Peyer's patch (tissue), 4 donors: Measurements from ENCODE around the gene PACS1. TPM values are rescaled to one million over a fixed set of nuclear protein-coding genes. Genes with fewer than 3 reads are reported as not detected.

Source experiments
- DNase-seq, 3 donors: peaks; one replicate each; pipeline ENCODE4 v3.0.0-alpha.2; 2017 to 2019
- H3K27ac ChIP-seq, 4 donors: fragments of 200-600 bp; sonication (generic); one replicate each; pipeline ENCODE4 v1.5.1; 2016 to 2019
- H3K27me3 ChIP-seq, 2 donors: fragments of 200-600 bp; sonication (generic); one replicate each; pipeline ENCODE4 v1.5.1; 2019
- H3K36me3 ChIP-seq, 3 donors: fragments of 200-600 bp; sonication (generic); one replicate each; pipeline ENCODE4 v1.5.1; 2016 to 2019
- H3K4me1 ChIP-seq, 4 donors: fragments of 200-600 bp; sonication (generic); one replicate each; pipeline ENCODE4 v1.5.1; 2016 to 2019
- H3K4me3 ChIP-seq, 4 donors: fragments of 200-600 bp; sonication (generic); 1 replicate in 3 of 4; 2 replicates in 1 of 4; pipeline ENCODE4 v1.5.1; 2016 to 2019; ENCODE audit warnings: mild to moderate bottlenecking in 1 of 4
- H3K9me3 ChIP-seq, 4 donors: fragments of 200-600 bp; sonication (generic); one replicate each; pipeline ENCODE4 v1.5.1; 2016 to 2019; ENCODE audit warnings: mild to moderate bottlenecking in 1 of 4
- POLR2A ChIP-seq, 2 donors: fragments of 450-650 bp; IDR thresholded peaks; one replicate each; pipeline ENCODE4 v1.5.1; 2017; ENCODE audit warnings: antibody characterized with exemption in 2 of 2, mild to moderate bottlenecking in 2 of 2, moderate library complexity in 2 of 2
- total RNA-seq, 4 donors: library from RNA; depleted of rRNA; stranded (reverse); fragments of >200 nt; gene quantifications; one replicate each; pipeline ENCODE4 v1.1.0, GENCODE V29; 2016
- TF ChIP-seq, protein P1 (sequence below), 6 experiments: fragments of 450-650 bp in 4 of 6; fragments of 200-600 bp in 2 of 6; sonication (generic) in 1 of 6; IDR thresholded peaks; one replicate each; pipeline ENCODE4 v1.5.1; 2017 to 2019; ENCODE audit warnings: antibody characterized with exemption in 6 of 6, mild to moderate bottlenecking in 3 of 6, moderate library complexity in 1 of 6

Gene PACS1
- total RNA-seq, 4 donors from 2014 or later = 10.3 to 52.0 (median 22.3) TPM

DNA sequence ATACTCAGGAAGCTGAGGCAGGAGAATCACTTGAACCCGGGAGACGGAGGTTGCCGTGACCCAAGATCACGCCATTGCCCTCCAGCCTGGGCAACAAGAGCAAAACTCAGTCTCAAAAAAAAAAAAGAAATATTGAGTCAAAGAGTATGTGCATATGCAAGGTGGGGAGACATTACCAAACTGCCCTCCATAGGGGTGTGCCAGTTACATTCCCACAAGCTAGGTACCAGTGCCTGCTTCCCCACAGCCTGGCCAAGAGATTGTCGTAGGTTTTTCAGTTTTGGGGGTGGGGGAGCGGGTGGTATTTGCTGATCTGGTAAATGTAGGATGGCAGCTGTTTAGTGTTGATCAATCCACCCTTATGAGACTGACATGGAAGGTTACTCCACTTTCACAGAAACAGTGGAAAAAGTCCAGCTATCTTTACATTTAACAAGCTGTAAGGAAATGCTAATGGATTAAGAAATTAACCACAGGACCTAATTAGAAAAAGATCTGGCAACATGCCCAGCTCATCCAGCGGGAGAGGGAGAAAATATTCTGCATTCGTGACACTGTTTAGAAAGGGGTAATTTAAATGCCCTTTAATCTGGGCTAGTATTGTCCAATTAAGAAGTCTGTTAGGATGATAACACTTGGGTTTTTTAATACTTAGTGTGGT lies 89.4 kb downstream of the PACS1 start:
- no peaks in the 10 kb centered on the region for H3K36me3 ChIP-seq
- no peaks in the 10 kb centered on the region for H3K27me3 ChIP-seq
- no peak for DNase-seq
- no peaks in the 10 kb centered on the region for H3K4me1 ChIP-seq
- no peak for TF ChIP-seq POLR2A (IDR thresholded peaks at IDR 0.05)
- TF ChIP-seq, protein P1, sequence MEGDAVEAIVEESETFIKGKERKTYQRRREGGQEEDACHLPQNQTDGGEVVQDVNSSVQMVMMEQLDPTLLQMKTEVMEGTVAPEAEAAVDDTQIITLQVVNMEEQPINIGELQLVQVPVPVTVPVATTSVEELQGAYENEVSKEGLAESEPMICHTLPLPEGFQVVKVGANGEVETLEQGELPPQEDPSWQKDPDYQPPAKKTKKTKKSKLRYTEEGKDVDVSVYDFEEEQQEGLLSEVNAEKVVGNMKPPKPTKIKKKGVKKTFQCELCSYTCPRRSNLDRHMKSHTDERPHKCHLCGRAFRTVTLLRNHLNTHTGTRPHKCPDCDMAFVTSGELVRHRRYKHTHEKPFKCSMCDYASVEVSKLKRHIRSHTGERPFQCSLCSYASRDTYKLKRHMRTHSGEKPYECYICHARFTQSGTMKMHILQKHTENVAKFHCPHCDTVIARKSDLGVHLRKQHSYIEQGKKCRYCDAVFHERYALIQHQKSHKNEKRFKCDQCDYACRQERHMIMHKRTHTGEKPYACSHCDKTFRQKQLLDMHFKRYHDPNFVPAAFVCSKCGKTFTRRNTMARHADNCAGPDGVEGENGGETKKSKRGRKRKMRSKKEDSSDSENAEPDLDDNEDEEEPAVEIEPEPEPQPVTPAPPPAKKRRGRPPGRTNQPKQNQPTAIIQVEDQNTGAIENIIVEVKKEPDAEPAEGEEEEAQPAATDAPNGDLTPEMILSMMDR (IDR thresholded peaks at IDR 0.05) = no peak
- H3K27ac ChIP-seq = no peak overlapping the region
- H3K9me3 ChIP-seq = no peaks in the 10 kb centered on the region
- H3K4me3 ChIP-seq = no peak overlapping the region

DNA sequence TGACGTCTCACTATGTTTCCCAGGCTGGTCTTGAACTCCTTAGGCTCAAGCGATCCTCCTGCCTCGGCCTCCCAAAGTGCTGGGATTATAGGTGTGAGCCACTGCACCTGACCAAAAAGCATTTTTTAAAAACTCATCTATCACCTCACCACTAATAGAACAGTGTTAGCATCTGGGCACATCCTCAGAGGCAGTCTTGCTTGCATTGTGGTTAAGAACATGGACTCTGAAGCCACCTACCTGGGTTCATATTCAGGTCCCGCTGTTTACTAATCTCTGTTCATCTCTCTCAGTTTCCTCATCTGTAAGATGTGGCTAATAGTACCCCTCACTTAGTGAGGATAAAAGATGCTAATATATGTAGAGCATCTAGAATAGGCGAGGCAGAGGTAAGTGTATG lies 90.6 kb downstream of the PACS1 start:
- Histone ChIP-seq H3K27me3 (no peaks in the 10 kb centered on the region), H3K27ac (no peak overlapping the region), H3K9me3 (no peaks in the 10 kb centered on the region), H3K4me3 (no peak overlapping the region), H3K4me1 (no peaks in the 10 kb centered on the region), H3K36me3 (no peaks in the 10 kb centered on the region)
- DNase-seq = no peak
- TF ChIP-seq POLR2A (IDR thresholded peaks at IDR 0.05) = no peak
- TF ChIP-seq, protein P1 (IDR thresholded peaks at IDR 0.05) = no peak

DNA sequence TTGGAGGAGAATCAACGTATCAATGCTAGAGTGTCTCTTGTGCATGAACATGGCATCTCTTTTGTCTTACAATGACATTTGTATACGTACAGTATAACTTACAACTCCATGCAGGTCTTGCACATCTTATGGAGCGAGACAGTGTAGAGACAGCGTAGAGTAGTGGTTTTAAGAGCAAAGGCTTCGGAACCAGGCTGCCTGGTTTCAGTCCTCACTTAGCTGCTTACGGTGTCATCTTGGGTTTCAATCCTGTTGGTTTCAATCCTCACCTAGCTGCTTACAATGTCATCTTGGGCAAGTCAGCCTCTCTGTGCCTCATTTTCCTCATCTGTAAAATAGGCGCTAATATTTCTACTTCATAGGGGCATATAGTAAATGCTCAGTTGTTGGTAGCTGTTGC lies 98.2 kb downstream of the PACS1 start:
- Histone ChIP-seq H3K4me1 (no peaks in the 10 kb centered on the region), H3K27ac (no peak overlapping the region), H3K27me3 (no peaks in the 10 kb centered on the region), H3K36me3 (no peaks in the 10 kb centered on the region), H3K4me3 (no peak overlapping the region), H3K9me3 (no peaks in the 10 kb centered on the region)
- TF ChIP-seq POLR2A (IDR thresholded peaks at IDR 0.05) = no peak
- TF ChIP-seq, protein P1 (IDR thresholded peaks at IDR 0.05) = no peak
- DNase-seq = no peak

DNA sequence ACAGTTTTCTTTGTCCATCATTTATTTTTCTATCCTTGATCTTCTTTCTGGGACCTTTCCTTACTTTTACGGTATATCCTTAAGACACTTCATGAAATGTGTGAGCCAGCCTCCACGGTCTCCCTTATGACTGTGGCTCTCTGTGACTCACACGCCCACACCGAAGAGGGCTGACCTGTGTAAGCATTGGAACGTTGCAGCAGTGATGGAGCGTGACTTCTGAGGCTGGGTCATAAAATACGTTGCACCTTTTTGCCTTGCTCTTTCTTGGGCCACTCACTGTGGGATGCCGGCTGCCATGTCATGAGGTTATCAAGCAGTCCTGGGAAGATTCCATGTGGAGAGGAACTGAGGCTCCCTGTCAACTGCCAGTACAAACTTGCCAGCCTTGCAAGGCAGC lies 102.1 kb downstream of the PACS1 start:
- no peaks in the 10 kb centered on the region for H3K36me3 ChIP-seq
- no peak for DNase-seq
- H3K27me3 ChIP-seq = no peaks in the 10 kb centered on the region
- H3K9me3 ChIP-seq = no peaks in the 10 kb centered on the region
- H3K4me1 ChIP-seq = no peaks in the 10 kb centered on the region
- TF ChIP-seq, protein P1 (IDR thresholded peaks at IDR 0.05) = no peak
- TF ChIP-seq POLR2A (IDR thresholded peaks at IDR 0.05) = no peak
- no peak overlapping the region for H3K27ac ChIP-seq
- no peak overlapping the region for H3K4me3 ChIP-seq

DNA sequence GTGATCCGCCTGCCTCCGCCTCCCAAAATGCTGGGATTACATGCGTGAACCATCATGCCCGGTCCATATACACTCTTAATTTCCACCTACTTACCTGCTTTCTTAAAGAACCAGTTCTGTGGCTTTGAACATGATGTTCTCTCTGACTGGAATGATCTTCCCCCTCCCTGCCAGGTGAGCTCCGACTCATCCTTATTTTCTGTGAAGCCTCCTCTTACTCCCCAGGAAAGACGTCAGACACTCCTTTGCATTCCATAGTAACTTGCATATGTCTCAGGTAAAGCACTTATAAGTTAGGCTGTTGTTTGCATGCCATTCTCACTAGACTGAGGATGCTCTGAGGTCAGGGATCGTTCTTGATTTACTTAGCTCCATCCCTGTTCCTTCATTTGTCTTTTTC lies 106.6 kb downstream of the PACS1 start:
- no peak for DNase-seq
- H3K36me3 ChIP-seq = no peaks in the 10 kb centered on the region
- H3K9me3 ChIP-seq = no peaks in the 10 kb centered on the region
- H3K4me1 ChIP-seq = no peaks in the 10 kb centered on the region
- no peak overlapping the region for H3K27ac ChIP-seq
- no peak for TF ChIP-seq POLR2A (IDR thresholded peaks at IDR 0.05)
- H3K27me3 ChIP-seq = no peaks in the 10 kb centered on the region
- no peak overlapping the region for H3K4me3 ChIP-seq

DNA sequence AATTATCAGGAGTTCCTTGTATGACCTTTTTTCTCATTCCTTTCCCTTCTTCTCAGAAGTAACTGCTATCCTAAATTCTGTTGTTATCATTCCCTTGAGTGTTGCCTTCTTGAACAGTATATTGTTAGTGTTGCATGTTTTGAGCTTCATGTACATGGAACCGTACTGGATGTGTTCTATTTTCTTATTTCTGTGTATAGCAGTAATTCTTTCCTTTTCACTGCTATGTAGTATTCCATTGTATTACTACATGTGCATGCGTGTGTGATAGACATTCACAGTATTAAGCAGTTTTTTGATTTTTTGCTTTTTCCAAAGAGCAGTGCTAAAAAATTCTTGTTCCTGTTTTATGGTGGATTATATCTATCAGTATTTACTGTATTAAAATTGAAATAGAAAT lies 108.1 kb downstream of the PACS1 start:
- Histone ChIP-seq H3K36me3 (no peaks in the 10 kb centered on the region), H3K4me3 (no peak overlapping the region), H3K27ac (no peak overlapping the region), H3K9me3 (no peaks in the 10 kb centered on the region), H3K4me1 (no peaks in the 10 kb centered on the region), H3K27me3 (no peaks in the 10 kb centered on the region)
- DNase-seq = no peak
- TF ChIP-seq, protein P1 (IDR thresholded peaks at IDR 0.05) = no peak
- TF ChIP-seq POLR2A (IDR thresholded peaks at IDR 0.05) = no peak
